ENCODE measurements around the gene SLC25A13. TPM values are rescaled to one million over a fixed set of nuclear protein-coding genes. Genes with fewer than 3 reads are reported as not detected.

Gene SLC25A13
- total RNA-seq, 1 experiment from 2014 or later = 77.2 TPM

- TF ChIP-seq IRF1 (CRISPR knock-in tag; IDR thresholded peaks at IDR 0.05) = no peak
- TF ChIP-seq ZNF423 (CRISPR knock-in tag; IDR thresholded peaks at IDR 0.05) = no peak
- TF ChIP-seq ZNF416 (CRISPR knock-in tag; IDR thresholded peaks at IDR 0.05) = no peak
- no peak for TF ChIP-seq SOX15 (CRISPR knock-in tag; IDR thresholded peaks at IDR 0.05)
- no peak for TF ChIP-seq USF2 (CRISPR knock-in tag; IDR thresholded peaks at IDR 0.05)
- no peak for TF ChIP-seq NFATC4 (CRISPR knock-in tag; IDR thresholded peaks at IDR 0.05)
- no peak for TF ChIP-seq ZNF425 (CRISPR knock-in tag; conservative IDR thresholded peaks at IDR 0.05)
- no peak for TF ChIP-seq PREB (CRISPR knock-in tag; IDR thresholded peaks at IDR 0.05; ENCODE audit: borderline replicate concordance)
- no peak for TF ChIP-seq ZBTB21 (CRISPR knock-in tag; IDR thresholded peaks at IDR 0.05; ENCODE audit: borderline replicate concordance)
- TF ChIP-seq TCF7 (CRISPR knock-in tag; IDR thresholded peaks at IDR 0.05; ENCODE audit: low read depth) = no peak
- TF ChIP-seq FOXP4 (CRISPR knock-in tag; IDR thresholded peaks at IDR 0.05) = no peak
- no peak for TF ChIP-seq RELA (CRISPR knock-in tag; IDR thresholded peaks at IDR 0.05; ENCODE audit: borderline replicate concordance)
Measured at GRCh38 chr7:96305915-96306314, 16.0 kb downstream of the SLC25A13 start (continued).

- ATAC-seq (no peak), DNase-seq (ENCODE audit: low spot score) (no peak)
- H3K4me3 Mint-ChIP-seq = no peak overlapping the region
- no peaks in the 10 kb centered on the region for H3K27me3 Mint-ChIP-seq (ENCODE audit: low read depth)
- peaks cover 41% of the 10 kb centered on the region for H3K4me1 Mint-ChIP-seq
- no peaks in the 10 kb centered on the region for H3K9me3 Mint-ChIP-seq
- no peaks in the 10 kb centered on the region for H3K36me3 Mint-ChIP-seq
- TF ChIP-seq ESRRA (CRISPR knock-in tag; IDR thresholded peaks at IDR 0.05; ENCODE audit: borderline replicate concordance) = no peak
- no peak for TF ChIP-seq NFYB (CRISPR knock-in tag; conservative IDR thresholded peaks at IDR 0.05; ENCODE audit: low read depth)
- no peak for TF ChIP-seq RELA (CRISPR knock-in tag; IDR thresholded peaks at IDR 0.05; ENCODE audit: borderline replicate concordance)
- TF ChIP-seq MAX (CRISPR knock-in tag; IDR thresholded peaks at IDR 0.05) = no peak
- no peak for TF ChIP-seq ZNF263 (CRISPR knock-in tag; IDR thresholded peaks at IDR 0.05; ENCODE audit: low read depth)
- TF ChIP-seq NFE2L1 (CRISPR knock-in tag; IDR thresholded peaks at IDR 0.05) = no peak
- TF ChIP-seq E2F5 (CRISPR knock-in tag; IDR thresholded peaks at IDR 0.05) = no peak
- no peak for TF ChIP-seq SMAD3 (CRISPR knock-in tag; IDR thresholded peaks at IDR 0.05; ENCODE audit: borderline replicate concordance)
- no peak for TF ChIP-seq ZNF317 (CRISPR knock-in tag; IDR thresholded peaks at IDR 0.05; ENCODE audit: borderline replicate concordance, low read depth)
- TF ChIP-seq SP1 (CRISPR knock-in tag; conservative IDR thresholded peaks at IDR 0.05) = no peak
- no peak for TF ChIP-seq TCF7 (CRISPR knock-in tag; IDR thresholded peaks at IDR 0.05; ENCODE audit: low read depth)
- no peak for TF ChIP-seq NFATC4 (CRISPR knock-in tag; IDR thresholded peaks at IDR 0.05)
- ChIA-PET POLR2A (no interaction called here), CTCF (interaction anchor here (1.5 kb wide), 1 partner anchor 80 kb away, joined by 3 read pairs; no protein-coding TSS in a partner anchor)
- H3K27ac Mint-ChIP-seq = no peak overlapping the region
Measured at GRCh38 chr7:96304573-96304972, 17.3 kb downstream of the SLC25A13 start.
